Upper lobe of left lung (tissue), 4 donors: Measurements from ENCODE around the gene NCDN.

Experiments
- POLR2A ChIP-seq, 4 donors: fragments of 450-650 bp; IDR thresholded peaks; one replicate each; pipeline ENCODE4 v1.5.1; 2016 to 2017; ENCODE audit warnings: antibody characterized with exemption in 4 of 4, mild to moderate bottlenecking in 2 of 4
- POLR2AphosphoS5 ChIP-seq, 2 donors: sonication (generic); formaldehyde crosslinking; IDR thresholded peaks; one replicate each; pipeline ENCODE4 v1.5.1; 2017; ENCODE audit warnings: antibody characterized with exemption in 2 of 2
- TF ChIP-seq, protein P1 (sequence below), 6 experiments: fragments of 450-650 bp in 4 of 6; fragments of 200-600 bp in 2 of 6; sonication (generic) in 2 of 6; IDR thresholded peaks; one replicate each; pipeline ENCODE4 v1.5.1; 2016 to 2019; ENCODE audit warnings: antibody characterized with exemption in 6 of 6

- TF ChIP-seq, protein P1, sequence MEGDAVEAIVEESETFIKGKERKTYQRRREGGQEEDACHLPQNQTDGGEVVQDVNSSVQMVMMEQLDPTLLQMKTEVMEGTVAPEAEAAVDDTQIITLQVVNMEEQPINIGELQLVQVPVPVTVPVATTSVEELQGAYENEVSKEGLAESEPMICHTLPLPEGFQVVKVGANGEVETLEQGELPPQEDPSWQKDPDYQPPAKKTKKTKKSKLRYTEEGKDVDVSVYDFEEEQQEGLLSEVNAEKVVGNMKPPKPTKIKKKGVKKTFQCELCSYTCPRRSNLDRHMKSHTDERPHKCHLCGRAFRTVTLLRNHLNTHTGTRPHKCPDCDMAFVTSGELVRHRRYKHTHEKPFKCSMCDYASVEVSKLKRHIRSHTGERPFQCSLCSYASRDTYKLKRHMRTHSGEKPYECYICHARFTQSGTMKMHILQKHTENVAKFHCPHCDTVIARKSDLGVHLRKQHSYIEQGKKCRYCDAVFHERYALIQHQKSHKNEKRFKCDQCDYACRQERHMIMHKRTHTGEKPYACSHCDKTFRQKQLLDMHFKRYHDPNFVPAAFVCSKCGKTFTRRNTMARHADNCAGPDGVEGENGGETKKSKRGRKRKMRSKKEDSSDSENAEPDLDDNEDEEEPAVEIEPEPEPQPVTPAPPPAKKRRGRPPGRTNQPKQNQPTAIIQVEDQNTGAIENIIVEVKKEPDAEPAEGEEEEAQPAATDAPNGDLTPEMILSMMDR (IDR thresholded peaks at IDR 0.05), result peak in 2 of 6 experiments; percentile 5 to 9
- TF ChIP-seq POLR2A (IDR thresholded peaks at IDR 0.05), result no peak
- TF ChIP-seq POLR2AphosphoS5 (IDR thresholded peaks at IDR 0.05), result no peak
Measured at GRCh38 chr1:35557611-35558373, at the start of gene NCDN.
